ENCODE data around the gene NOX3.
"Not testable (repeated sequence)": the region's sequence is repeated elsewhere in the genome, so short reads cannot be mapped to it uniquely, and the experiment has no call there.

Gene NOX3

GRCh38 chr6:155455766-155456165 is at the start of gene NOX3:
Gene NOX3, minus strand, starts transcription at chr6:155455839. Its CDS starts 39 bp downstream, at chr6:155455800.
- no peak for DNase-seq (ENCODE audit: low read depth, low spot score)

GRCh38 chr6:155504848-155505607 is 49.4 kb upstream of the NOX3 start:
- DNase-seq (ENCODE audit: low read depth, low spot score): peak; percentile 17

- DNase-seq (ENCODE audit: low read depth, low spot score): no peak
These were observed 46.8 kb upstream of the NOX3 start for GRCh38 chr6:155502393-155502792.

- DNase-seq (ENCODE audit: low read depth, low spot score): no peak
These were observed 43.9 kb upstream of the NOX3 start for GRCh38 chr6:155499574-155499973.

- DNase-seq (ENCODE audit: low read depth, low spot score): peak; percentile 26
These were observed 42.7 kb upstream of the NOX3 start for GRCh38 chr6:155498370-155498769.

GRCh38 chr6:155497273-155497672 is 41.6 kb upstream of the NOX3 start:
- DNase-seq (ENCODE audit: low read depth, low spot score): no peak

- peak; percentile 72 for DNase-seq (ENCODE audit: low read depth, low spot score)
These were observed 39.6 kb upstream of the NOX3 start for GRCh38 chr6:155495011-155495768.

- DNase-seq (ENCODE audit: low read depth, low spot score): peak; percentile 97
These were observed 38.1 kb upstream of the NOX3 start for GRCh38 chr6:155493694-155494143.

GRCh38 chr6:155493026-155493693 is 37.5 kb upstream of the NOX3 start:
- peak; percentile 16 for DNase-seq (ENCODE audit: low read depth, low spot score)

- DNase-seq (ENCODE audit: low read depth, low spot score): no peak
These were observed 36.6 kb upstream of the NOX3 start for GRCh38 chr6:155492061-155492735.

GRCh38 chr6:155491421-155491820 is 35.8 kb upstream of the NOX3 start:
- no peak for DNase-seq (ENCODE audit: low read depth, low spot score)

GRCh38 chr6:155488197-155488596 is 32.6 kb upstream of the NOX3 start:
- DNase-seq (ENCODE audit: low read depth, low spot score): not testable (repeated sequence)

- DNase-seq (ENCODE audit: low read depth, low spot score): no peak
These were observed 31.9 kb upstream of the NOX3 start for GRCh38 chr6:155487371-155488130.

GRCh38 chr6:155486721-155487294 is 31.2 kb upstream of the NOX3 start:
- DNase-seq (ENCODE audit: low read depth, low spot score): no peak

- DNase-seq (ENCODE audit: low read depth, low spot score): no peak
These were observed 30.1 kb upstream of the NOX3 start for GRCh38 chr6:155485756-155486155.

GRCh38 chr6:155483858-155484257 is 28.2 kb upstream of the NOX3 start:
- no peak for DNase-seq (ENCODE audit: low read depth, low spot score)

- no peak for DNase-seq (ENCODE audit: low read depth, low spot score)
These were observed 25.6 kb upstream of the NOX3 start for GRCh38 chr6:155481215-155481614.

- DNase-seq (ENCODE audit: low read depth, low spot score): no peak
These were observed 18.1 kb upstream of the NOX3 start for GRCh38 chr6:155473741-155474140.

- DNase-seq (ENCODE audit: low read depth, low spot score): no peak
These were observed 17.2 kb upstream of the NOX3 start for GRCh38 chr6:155472886-155473285.

GRCh38 chr6:155470979-155471616 is 15.5 kb upstream of the NOX3 start:
- not testable (repeated sequence) for DNase-seq (ENCODE audit: low read depth, low spot score)

Data from astrocyte of the hippocampus (primary cell).